Panc1 (cell line): ENCODE results near the gene MDM1.

Source experiments
- CTCF ChIP-seq: fragments of 450-650 bp; IDR thresholded peaks from 2 replicates; pipeline ENCODE4 v1.5.1; 2017; ENCODE audit warnings: mild to moderate bottlenecking
- POLR2AphosphoS5 ChIP-seq: IDR thresholded peaks from 2 replicates; pipeline ENCODE4 v1.6.1; 2012; ENCODE audit warnings: mild to moderate bottlenecking, low read depth, low read length, moderate library complexity
- REST ChIP-seq, 2 experiments: IDR thresholded peaks; 2 replicates each; pipeline ENCODE4 v1.6.1; 2011 to 2012; ENCODE audit warnings: low read depth in 2 of 2, control low read depth in 1 of 2, low read length in 1 of 2, mild to moderate bottlenecking in 1 of 2, moderate library complexity in 1 of 2; ENCODE audit not compliant: insufficient read depth in 1 of 2
- SIN3A ChIP-seq: IDR thresholded peaks from 2 replicates; pipeline ENCODE4 v1.6.1; 2012; ENCODE audit warnings: low read depth, mild to moderate bottlenecking, low read length, moderate library complexity, borderline replicate concordance; ENCODE audit not compliant: insufficient read depth
- TCF7L2 ChIP-seq: IDR thresholded peaks from 2 replicates; pipeline ENCODE4 v1.6.1; 2011; ENCODE audit warnings: mild to moderate bottlenecking, low read depth, low read length, inconsistent platforms

GRCh38 chr12:68306564-68306963 is 25.6 kb downstream of the MDM1 start:
- TF ChIP-seq REST (IDR thresholded peaks at IDR 0.05; ENCODE audit: insufficient read depth in 1 of 2, low read depth in 2 of 2, low read length in 1 of 2) (no peak), POLR2AphosphoS5 (no peak), CTCF (no peak), SIN3A (no peak), TCF7L2 (no peak)
